Activated T-helper 17 cell treated with anti-CD3 and anti-CD28 coated beads, Interleukin-2, amount 50 U/mL, for 72 hours (primary cell): Measurements from ENCODE around the gene ITGBL1. TPM values are rescaled to one million over a fixed set of nuclear protein-coding genes. Genes with fewer than 3 reads are reported as not detected.
A peak's percentile ranks its signal among the peaks of the same experiment; 100 is the strongest.

Experiments
- ATAC-seq: fragments of 150-1000 bp; cut with Tn5 transposase; replicated peaks from 2 replicates; pipeline ENCODE4 v1.10.0; 2021; ENCODE audit warnings: mild to moderate bottlenecking, moderate library complexity
- H3K27ac Mint-ChIP-seq: one replicate; pipeline ENCODE4 v1.8.0; 2022; ENCODE audit warnings: mixed read lengths
- H3K27me3 Mint-ChIP-seq: one replicate; pipeline ENCODE4 v1.8.0; 2022; ENCODE audit warnings: mixed read lengths
- H3K36me3 Mint-ChIP-seq: one replicate; pipeline ENCODE4 v1.8.0; 2022; ENCODE audit warnings: low read depth, mild to moderate bottlenecking, mixed read lengths
- H3K4me1 Mint-ChIP-seq: one replicate; pipeline ENCODE4 v1.8.0; 2022; ENCODE audit warnings: mixed read lengths
- H3K4me3 Mint-ChIP-seq: one replicate; pipeline ENCODE4 v1.8.0; 2022; ENCODE audit warnings: mild to moderate bottlenecking, mixed read lengths
- H3K9me3 Mint-ChIP-seq: one replicate; pipeline ENCODE4 v1.8.0; 2022; ENCODE audit warnings: mixed read lengths
- total RNA-seq, 2 donors: library from RNA; stranded (reverse); gene quantifications; one replicate each; pipeline ENCODE4 v1.2.3, GENCODE V29; 2022

ITGBL1 gene
- total RNA-seq, 2 donors from 2014 or later: 0.05 TPM; not detected in 1

- H3K4me3 Mint-ChIP-seq: no peak overlapping the region
- H3K9me3 Mint-ChIP-seq: no peaks in the 10 kb centered on the region
- no peaks in the 10 kb centered on the region for H3K36me3 Mint-ChIP-seq
- H3K27me3 Mint-ChIP-seq: peaks cover 18% of the 10 kb centered on the region
- H3K27ac Mint-ChIP-seq: no peak overlapping the region
- no peaks in the 10 kb centered on the region for H3K4me1 Mint-ChIP-seq
- no peak for ATAC-seq
These were observed 22.7 kb upstream of the ITGBL1 start for GRCh38 chr13:101429733-101430132.

DNA sequence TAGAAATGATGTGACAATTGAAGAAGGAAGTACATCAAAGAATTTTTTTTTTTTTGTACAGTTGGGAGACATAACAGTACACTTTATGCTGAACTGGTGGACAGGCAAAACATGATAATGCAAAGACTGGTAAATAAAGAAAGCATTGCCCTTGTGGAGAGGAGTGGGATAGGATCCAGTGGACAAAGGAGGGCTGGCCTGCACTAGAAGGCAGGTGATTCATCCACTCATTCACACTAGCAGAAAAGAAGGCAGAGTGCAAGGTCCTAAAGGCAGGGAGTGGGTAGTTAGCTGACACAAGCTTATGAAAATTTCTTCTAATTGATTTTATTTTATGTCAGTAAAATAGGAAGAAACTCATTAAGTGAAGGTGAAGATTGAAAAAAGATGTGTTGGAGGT is 18.6 kb upstream of the ITGBL1 start:
- Mint-ChIP-seq H3K36me3 (no peaks in the 10 kb centered on the region), H3K4me3 (no peak overlapping the region), H3K27me3 (peaks cover 8% of the 10 kb centered on the region), H3K27ac (no peak overlapping the region), H3K4me1 (no peaks in the 10 kb centered on the region), H3K9me3 (no peaks in the 10 kb centered on the region)
- ATAC-seq: no peak

- no peaks in the 10 kb centered on the region for H3K36me3 Mint-ChIP-seq
- H3K9me3 Mint-ChIP-seq: no peaks in the 10 kb centered on the region
- no peak overlapping the region for H3K27ac Mint-ChIP-seq
- no peak overlapping the region for H3K4me3 Mint-ChIP-seq
- H3K27me3 Mint-ChIP-seq: peaks cover 7% of the 10 kb centered on the region
- H3K4me1 Mint-ChIP-seq: no peaks in the 10 kb centered on the region
- no peak for ATAC-seq
These were observed 18.0 kb upstream of the ITGBL1 start for GRCh38 chr13:101434486-101434885.

GRCh38 chr13:101447852-101448251 is 4.6 kb upstream of the ITGBL1 start:
- Mint-ChIP-seq H3K27me3 (peaks cover 10% of the 10 kb centered on the region), H3K4me3 (no peak overlapping the region), H3K9me3 (no peaks in the 10 kb centered on the region), H3K4me1 (no peaks in the 10 kb centered on the region), H3K27ac (no peak overlapping the region), H3K36me3 (no peaks in the 10 kb centered on the region)
- ATAC-seq: no peak

DNA sequence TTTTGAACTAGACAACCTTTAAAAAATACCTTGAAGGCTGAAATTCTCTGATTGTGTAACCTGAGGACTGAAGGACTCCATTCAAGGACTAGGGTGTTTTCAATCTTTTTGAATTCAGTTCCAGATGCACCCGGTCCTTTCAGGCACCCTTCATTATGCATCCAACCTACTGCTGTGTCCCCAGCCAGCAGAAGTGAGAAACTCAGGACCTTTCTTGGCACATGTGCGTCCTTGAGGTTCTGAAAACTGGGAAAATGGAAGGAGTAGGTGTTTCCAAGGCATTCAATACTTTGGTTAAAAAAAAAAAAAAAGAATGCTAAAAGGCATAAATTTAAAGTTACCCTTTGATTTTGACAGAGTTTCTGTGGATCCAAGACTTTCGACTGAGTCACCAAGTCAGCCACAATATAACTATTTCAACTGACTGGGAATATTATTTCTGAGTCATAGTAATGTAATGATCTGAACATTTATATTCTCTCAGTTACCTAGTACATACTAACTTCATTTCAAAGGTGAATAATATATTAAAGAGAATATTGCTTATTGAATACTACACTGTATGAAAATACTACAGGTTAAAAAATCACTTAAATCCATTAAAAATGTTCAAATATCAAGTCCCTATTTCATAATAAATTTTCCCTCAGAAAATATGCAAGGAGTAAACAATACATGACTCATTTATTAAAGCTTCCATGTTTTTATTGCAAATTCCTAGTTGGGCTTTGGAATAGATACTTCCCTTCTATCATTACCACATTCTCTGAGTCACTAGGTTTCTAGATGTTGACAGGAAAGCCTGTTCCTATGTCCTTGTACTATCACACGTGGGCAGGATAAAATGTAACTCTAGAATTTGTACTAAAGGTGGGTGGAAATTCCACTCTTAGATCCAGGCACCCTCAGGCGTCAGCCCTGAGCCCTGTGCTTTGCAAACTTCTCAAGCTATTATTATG is 2.4 kb upstream of the ITGBL1 start:
- Mint-ChIP-seq H3K36me3 (no peaks in the 10 kb centered on the region), H3K4me1 (no peaks in the 10 kb centered on the region), H3K27me3 (peaks cover 16% of the 10 kb centered on the region), H3K9me3 (no peaks in the 10 kb centered on the region), H3K4me3 (no peak overlapping the region), H3K27ac (no peak overlapping the region)
- no peak for ATAC-seq

GRCh38 chr13:101450749-101451130 is 1.7 kb upstream of the ITGBL1 start:
- Mint-ChIP-seq H3K27ac (no peak overlapping the region), H3K4me3 (no peak overlapping the region), H3K4me1 (no peaks in the 10 kb centered on the region), H3K9me3 (no peaks in the 10 kb centered on the region), H3K27me3 (peaks cover 16% of the 10 kb centered on the region), H3K36me3 (no peaks in the 10 kb centered on the region)
- no peak for ATAC-seq

DNA sequence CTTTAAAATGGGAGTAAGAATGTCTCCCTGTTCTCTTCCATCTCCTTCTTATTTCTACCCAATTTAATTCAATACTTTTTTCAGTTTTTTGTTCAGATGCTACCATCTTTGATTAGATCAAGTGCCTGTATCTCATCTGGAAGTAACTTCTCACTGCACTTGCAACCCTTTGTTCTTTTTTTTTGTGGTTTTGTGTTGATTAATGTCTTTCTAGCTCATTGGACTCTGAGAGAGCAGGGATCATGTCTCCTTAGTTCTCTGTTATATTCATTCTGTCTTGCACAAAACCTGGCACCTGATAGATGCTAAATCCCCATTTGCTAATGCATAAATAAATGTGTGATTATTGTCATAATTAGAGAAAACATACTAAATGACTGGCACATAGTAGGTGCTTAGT is 834 bp upstream of the ITGBL1 start:
- peaks cover 16% of the 10 kb centered on the region for H3K27me3 Mint-ChIP-seq
- H3K27ac Mint-ChIP-seq: no peak overlapping the region
- H3K4me1 Mint-ChIP-seq: no peaks in the 10 kb centered on the region
- H3K9me3 Mint-ChIP-seq: no peaks in the 10 kb centered on the region
- no peaks in the 10 kb centered on the region for H3K36me3 Mint-ChIP-seq
- H3K4me3 Mint-ChIP-seq: no peak overlapping the region
- ATAC-seq: no peak

- H3K36me3 Mint-ChIP-seq: no peaks in the 10 kb centered on the region
- peak; percentile 9 for ATAC-seq
- peak overlapping the region; percentile 57 for H3K4me3 Mint-ChIP-seq
- H3K4me1 Mint-ChIP-seq: no peaks in the 10 kb centered on the region
- no peaks in the 10 kb centered on the region for H3K9me3 Mint-ChIP-seq
- H3K27ac Mint-ChIP-seq: no peak overlapping the region
- H3K27me3 Mint-ChIP-seq: peaks cover 19% of the 10 kb centered on the region
These were observed 1.3 kb downstream of the ITGBL1 start for GRCh38 chr13:101453784-101454201.

- no peak overlapping the region for H3K27ac Mint-ChIP-seq
- no peaks in the 10 kb centered on the region for H3K36me3 Mint-ChIP-seq
- H3K4me3 Mint-ChIP-seq: peak overlapping the region; percentile 10
- ATAC-seq: no peak
- H3K27me3 Mint-ChIP-seq: peaks cover 20% of the 10 kb centered on the region
- H3K9me3 Mint-ChIP-seq: no peaks in the 10 kb centered on the region
- no peaks in the 10 kb centered on the region for H3K4me1 Mint-ChIP-seq
These were observed 2.3 kb downstream of the ITGBL1 start for GRCh38 chr13:101454767-101455166.

- ATAC-seq: no peak
- Mint-ChIP-seq H3K36me3 (no peaks in the 10 kb centered on the region), H3K4me3 (no peak overlapping the region), H3K9me3 (no peaks in the 10 kb centered on the region), H3K27me3 (peaks cover 26% of the 10 kb centered on the region), H3K4me1 (no peaks in the 10 kb centered on the region), H3K27ac (no peak overlapping the region)
These were observed 3.4 kb downstream of the ITGBL1 start for GRCh38 chr13:101455863-101456262.

DNA sequence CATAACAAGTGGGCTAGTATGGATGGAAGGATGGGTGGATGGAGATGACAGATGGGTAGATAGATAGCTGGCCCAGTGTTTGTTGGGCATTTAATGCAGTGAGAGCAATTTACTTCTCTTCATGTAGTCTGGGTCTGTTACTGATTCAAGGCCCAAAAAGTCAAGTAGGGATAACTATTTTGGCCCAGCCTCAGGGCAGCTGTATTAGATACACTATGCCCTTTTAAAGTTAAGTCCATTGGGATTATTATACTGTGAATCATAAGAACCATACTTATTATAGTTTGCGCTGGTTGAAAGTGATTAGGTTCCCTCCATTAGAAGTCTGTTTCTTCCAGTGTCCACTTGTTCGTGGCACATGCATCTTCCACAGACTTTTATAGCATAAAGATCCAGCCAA is 4.7 kb downstream of the ITGBL1 start:
- H3K27ac Mint-ChIP-seq: no peak overlapping the region
- H3K36me3 Mint-ChIP-seq: no peaks in the 10 kb centered on the region
- peaks cover 22% of the 10 kb centered on the region for H3K27me3 Mint-ChIP-seq
- H3K9me3 Mint-ChIP-seq: no peaks in the 10 kb centered on the region
- no peak for ATAC-seq
- no peak overlapping the region for H3K4me3 Mint-ChIP-seq
- H3K4me1 Mint-ChIP-seq: no peaks in the 10 kb centered on the region

DNA sequence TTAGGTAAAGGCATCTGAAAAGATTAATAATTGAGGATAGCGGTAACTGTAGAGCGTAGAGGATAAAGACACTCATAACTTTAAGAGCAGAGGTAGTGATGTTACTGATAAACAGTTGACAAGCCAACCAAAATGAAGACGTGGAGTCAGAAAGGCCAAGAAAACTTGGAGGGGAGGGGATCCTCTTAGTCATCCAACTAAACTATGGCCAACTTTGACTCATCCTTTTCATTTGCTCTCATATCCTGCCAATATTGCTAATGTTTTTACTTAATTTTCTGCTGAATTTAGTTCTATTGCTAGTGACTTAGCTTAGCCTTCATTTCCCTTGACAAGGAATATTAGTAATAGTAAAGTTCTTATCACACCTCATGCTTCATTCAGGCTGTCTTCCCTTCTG is 13.4 kb downstream of the ITGBL1 start:
- H3K36me3 Mint-ChIP-seq: no peaks in the 10 kb centered on the region
- no peaks in the 10 kb centered on the region for H3K4me1 Mint-ChIP-seq
- H3K4me3 Mint-ChIP-seq: no peak overlapping the region
- H3K27me3 Mint-ChIP-seq: peaks cover 21% of the 10 kb centered on the region
- ATAC-seq: no peak
- H3K9me3 Mint-ChIP-seq: no peaks in the 10 kb centered on the region
- no peak overlapping the region for H3K27ac Mint-ChIP-seq

DNA sequence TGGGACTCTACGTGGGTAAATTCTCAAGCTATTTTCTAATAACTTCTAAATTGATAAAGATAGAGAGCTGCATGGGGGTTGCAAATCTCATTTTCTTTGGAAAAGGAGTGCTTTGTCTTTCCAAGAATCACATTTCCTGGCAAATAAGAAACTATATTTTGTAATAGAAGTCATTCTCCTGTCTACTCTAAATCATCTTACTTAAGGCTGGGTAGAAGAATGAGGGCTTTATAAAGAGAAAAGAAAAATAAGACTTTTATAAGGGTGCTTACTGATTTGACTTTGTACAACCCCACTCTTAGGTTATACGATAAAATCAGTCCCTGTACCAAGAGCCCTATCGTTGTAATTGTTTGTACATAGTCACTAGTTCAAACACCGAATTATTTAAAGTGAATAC is 14.9 kb downstream of the ITGBL1 start:
- ATAC-seq: no peak
- Mint-ChIP-seq H3K27me3 (peaks cover 21% of the 10 kb centered on the region), H3K4me1 (no peaks in the 10 kb centered on the region), H3K36me3 (no peaks in the 10 kb centered on the region), H3K27ac (no peak overlapping the region), H3K4me3 (no peak overlapping the region), H3K9me3 (no peaks in the 10 kb centered on the region)

GRCh38 chr13:101473458-101473857 is 21.0 kb downstream of the ITGBL1 start:
- no peaks in the 10 kb centered on the region for H3K9me3 Mint-ChIP-seq
- H3K4me3 Mint-ChIP-seq: no peak overlapping the region
- no peak for ATAC-seq
- H3K27ac Mint-ChIP-seq: no peak overlapping the region
- peaks cover 9% of the 10 kb centered on the region for H3K27me3 Mint-ChIP-seq
- H3K36me3 Mint-ChIP-seq: no peaks in the 10 kb centered on the region
- no peaks in the 10 kb centered on the region for H3K4me1 Mint-ChIP-seq

DNA sequence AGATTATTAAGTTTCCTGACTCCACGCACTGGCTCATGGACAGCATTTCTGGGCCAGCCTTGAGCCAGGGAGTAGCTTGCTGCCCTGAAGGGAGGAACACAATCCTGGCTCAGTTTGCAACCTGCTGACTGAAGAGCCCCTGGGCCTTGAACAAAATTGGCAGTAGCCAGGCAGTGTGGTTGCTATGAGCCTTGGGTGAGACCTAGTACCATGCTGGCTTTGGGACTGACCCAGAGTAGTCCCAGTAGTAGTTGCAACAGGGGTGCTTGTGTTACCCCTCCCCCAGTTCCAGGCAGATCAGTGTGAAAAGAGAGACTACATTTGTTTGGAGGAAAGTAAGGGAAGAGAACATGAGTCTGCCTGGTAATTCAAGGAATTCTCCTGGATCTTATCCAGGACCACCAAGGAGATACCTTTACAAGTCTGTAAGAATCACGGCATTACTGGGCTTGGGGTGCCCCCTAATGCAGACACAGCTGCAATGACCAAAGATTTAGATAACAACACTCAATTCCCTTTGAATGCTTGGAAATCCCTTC is 22.0 kb downstream of the ITGBL1 start:
- H3K27ac Mint-ChIP-seq: no peak overlapping the region
- no peaks in the 10 kb centered on the region for H3K36me3 Mint-ChIP-seq
- no peak overlapping the region for H3K4me3 Mint-ChIP-seq
- ATAC-seq: no peak
- H3K4me1 Mint-ChIP-seq: no peaks in the 10 kb centered on the region
- H3K27me3 Mint-ChIP-seq: peaks cover 5% of the 10 kb centered on the region
- no peaks in the 10 kb centered on the region for H3K9me3 Mint-ChIP-seq
